VCaP (cell line): ENCODE results near the gene STON2.

Experiments
- H3K27ac ChIP-seq: fragments of 450-650 bp; 2 replicates; pipeline ENCODE4 v1.5.1; 2017
- CTCF ChIP-seq: fragments of 450-650 bp; conservative IDR thresholded peaks from 2 replicates; pipeline ENCODE4 v1.5.1; 2017; ENCODE audit warnings: mild to moderate bottlenecking, moderate library complexity

The STON2 gene

GRCh38 chr14:81273521-81273920 lies 126.6 kb downstream of the STON2 start:
- no peak overlapping the region; the same call in 1 of the 2 replicates for H3K27ac ChIP-seq
- no peak for TF ChIP-seq CTCF

- TF ChIP-seq CTCF = no peak
Observed at GRCh38 chr14:81272317-81272716, 127.8 kb downstream of the STON2 start.

GRCh38 chr14:81269979-81270375 lies 130.1 kb downstream of the STON2 start:
- peak overlapping the region; percentile 31; the same call in 1 of the 2 replicates for H3K27ac ChIP-seq
- TF ChIP-seq CTCF = no peak

More at GRCh38 chr14:81272317-81272716, 127.8 kb downstream of the STON2 start:
- H3K27ac ChIP-seq = no peak overlapping the region

- H3K27ac ChIP-seq = peak overlapping the region; percentile 31; the same call in 1 of the 2 replicates
- TF ChIP-seq CTCF = peak; percentile 86
Observed at GRCh38 chr14:81269100-81269978, 130.8 kb downstream of the STON2 start.

- no peak overlapping the region for H3K27ac ChIP-seq
- TF ChIP-seq CTCF = no peak
Observed at GRCh38 chr14:81268016-81268416, 132.1 kb downstream of the STON2 start.

GRCh38 chr14:81265636-81266169 lies 134.4 kb downstream of the STON2 start:
- no peak overlapping the region for H3K27ac ChIP-seq

More at GRCh38 chr14:81265636-81266169, 134.4 kb downstream of the STON2 start:
- no peak for TF ChIP-seq CTCF
